Measurements from ENCODE around the gene DDX5.
"Not testable (repeated sequence)": the region's sequence is repeated elsewhere in the genome, so short reads cannot be mapped to it uniquely, and the experiment has no call there.

Gene DDX5

GRCh38 chr17:64508683-64509082 lies 2.6 kb upstream of the DDX5 start:
- DNase-seq (ENCODE audit: low read depth in 4 of 4, low spot score in 1 of 4): no peak

DNA sequence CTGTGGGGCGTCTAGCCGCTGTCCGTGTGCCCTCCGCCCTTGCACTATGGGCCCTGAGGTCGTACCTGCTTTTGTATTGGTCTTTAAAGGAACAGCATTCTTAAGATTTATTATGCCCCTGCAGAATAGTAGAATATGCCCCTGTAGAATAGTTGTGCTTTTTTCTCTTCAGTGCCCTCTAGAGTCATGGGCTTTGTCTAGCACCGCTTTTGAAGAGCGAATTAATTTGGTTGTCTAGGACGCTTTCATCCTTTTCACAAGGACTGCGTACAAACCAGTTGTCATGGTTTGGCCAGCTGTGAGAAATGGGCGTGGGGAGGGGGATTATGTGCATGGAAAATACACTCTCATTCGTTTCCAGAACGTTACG lies 1.3 kb upstream of the DDX5 start:
- DNase-seq (ENCODE audit: low read depth in 4 of 4, low spot score in 1 of 4): peak in 1 of 4 experiments; percentile 18

DNA sequence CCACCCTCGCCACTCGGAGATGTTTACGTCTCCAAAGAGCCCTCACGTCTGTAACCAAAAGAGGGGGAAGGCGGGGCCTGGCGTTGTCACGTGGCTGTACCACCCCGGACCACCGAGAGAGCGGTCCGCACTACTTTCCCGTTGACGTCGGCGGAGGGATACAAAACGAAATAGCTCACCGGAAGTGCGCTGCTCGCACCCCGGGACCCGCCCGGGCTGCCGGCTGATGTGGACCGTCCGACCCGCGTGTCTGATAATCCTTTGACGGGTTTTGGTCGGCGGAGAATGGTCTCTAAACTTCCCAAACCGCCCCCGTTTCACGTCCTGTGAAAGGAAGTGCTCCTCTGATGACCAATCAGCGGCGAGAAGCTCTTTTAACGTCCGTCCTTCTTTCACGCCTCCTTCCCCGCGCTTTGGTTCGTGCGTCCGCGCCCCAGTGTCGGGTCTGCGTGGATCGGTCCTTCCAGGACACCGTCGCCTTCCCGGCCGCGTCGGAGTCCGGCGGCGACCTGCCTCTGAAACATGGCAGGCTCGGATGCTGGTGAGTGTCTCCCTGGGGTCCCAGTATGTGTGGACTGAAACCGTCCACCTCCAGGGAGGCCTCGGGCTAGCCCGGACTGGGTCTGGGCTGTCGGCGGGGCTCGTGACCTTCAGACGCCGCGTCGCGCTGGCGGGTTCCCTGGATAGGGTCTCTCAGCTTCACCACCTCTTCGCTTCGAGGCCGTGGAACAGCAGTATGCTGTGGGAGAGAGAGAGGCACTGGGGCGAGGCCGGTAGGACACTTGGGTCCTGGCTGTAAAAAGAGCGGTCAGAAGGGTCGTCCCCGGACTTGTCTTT lies 705 bp upstream of the DDX5 start, which contains the start of gene CEP95:
TSS of gene CEP95 (plus strand) at position 402 of the 837 bp plus-strand sequence. CDS start at position 523, 121 bp downstream.
- peak; percentile 85 to 93 (median 92) for DNase-seq (ENCODE audit: low read depth in 4 of 4, low spot score in 1 of 4)

DNA sequence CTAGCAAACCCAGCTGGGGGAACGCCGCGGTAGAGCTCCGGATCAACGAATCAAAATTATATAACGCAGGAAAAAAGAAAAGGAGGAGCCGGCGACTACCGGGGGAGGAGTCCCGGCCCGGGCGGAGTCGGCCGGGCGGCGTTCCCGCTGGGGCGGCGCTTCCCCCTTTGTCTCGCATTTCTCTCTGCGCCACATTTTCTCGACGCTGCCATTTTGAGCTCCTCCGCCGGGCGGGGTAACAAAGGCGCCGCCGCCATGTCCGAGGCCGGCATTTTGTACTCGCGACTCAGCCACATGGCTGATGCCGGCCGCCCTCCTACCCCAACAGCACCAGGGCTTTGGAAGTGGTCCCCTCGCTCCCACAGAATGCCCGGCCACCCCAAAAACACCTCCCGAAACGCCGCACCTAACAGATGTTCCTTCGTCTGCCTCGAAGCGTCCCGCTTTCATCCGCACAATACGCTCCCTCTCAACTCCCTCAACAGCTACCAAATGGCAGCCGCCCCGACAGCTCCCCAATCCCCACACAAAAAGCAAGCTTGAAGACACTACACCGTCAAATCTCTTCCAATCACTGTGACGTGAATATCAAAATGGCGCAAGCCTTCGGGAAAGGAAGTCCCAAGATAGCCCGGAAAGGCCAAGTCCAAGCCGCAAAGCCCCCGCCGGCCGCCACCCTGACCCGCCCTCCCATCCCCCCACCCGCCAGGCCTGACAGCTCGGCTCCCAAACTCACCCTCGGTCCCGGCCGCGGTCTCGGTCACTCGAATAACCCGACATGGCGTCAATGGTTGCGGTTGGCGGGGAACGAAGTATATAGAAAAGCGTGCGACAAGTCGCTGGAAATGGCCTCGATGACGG lies 519 bp downstream of the DDX5 start:
- peak; percentile 56 to 78 (median 64) for DNase-seq (ENCODE audit: low read depth in 4 of 4, low spot score in 1 of 4)

DNA sequence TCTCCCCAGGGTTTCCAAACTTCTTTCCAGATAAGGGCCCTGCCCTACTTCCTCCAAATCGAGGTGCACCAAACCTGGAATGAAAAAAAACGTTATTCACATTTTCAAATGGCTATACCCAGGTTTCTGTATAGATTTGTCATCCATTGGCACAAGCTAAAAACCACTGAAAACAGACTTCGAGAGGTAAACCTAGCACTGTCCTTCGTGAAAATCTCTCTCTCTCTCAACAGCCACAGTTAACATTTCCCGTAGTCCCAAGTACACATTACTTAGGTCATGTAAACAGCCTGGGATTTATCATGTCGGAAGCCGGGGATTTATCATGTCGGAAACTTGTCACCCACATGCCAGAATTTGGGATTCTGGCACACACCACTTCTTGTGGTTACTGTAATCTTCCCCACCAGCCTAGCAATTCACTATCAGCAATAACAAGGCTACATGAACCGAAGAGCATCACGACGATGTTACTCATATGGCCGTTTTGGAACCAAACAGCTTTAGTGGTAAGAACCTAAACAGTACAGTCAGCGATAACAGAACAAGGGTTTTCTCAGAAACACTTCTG lies 1.2 kb downstream of the DDX5 start:
- no peak for DNase-seq (ENCODE audit: low read depth in 4 of 4, low spot score in 1 of 4)

GRCh38 chr17:64503821-64504768 lies 2.0 kb downstream of the DDX5 start:
- DNase-seq (ENCODE audit: low read depth in 4 of 4, low spot score in 1 of 4): no peak

GRCh38 chr17:64503341-64503740 lies 2.7 kb downstream of the DDX5 start:
- DNase-seq (ENCODE audit: low read depth in 4 of 4, low spot score in 1 of 4): no peak

GRCh38 chr17:64502809-64503208 lies 3.3 kb downstream of the DDX5 start:
- DNase-seq (ENCODE audit: low read depth in 4 of 4, low spot score in 1 of 4): no peak

GRCh38 chr17:64502021-64502420 lies 4.1 kb downstream of the DDX5 start:
- DNase-seq (ENCODE audit: low read depth in 4 of 4, low spot score in 1 of 4): no peak

DNA sequence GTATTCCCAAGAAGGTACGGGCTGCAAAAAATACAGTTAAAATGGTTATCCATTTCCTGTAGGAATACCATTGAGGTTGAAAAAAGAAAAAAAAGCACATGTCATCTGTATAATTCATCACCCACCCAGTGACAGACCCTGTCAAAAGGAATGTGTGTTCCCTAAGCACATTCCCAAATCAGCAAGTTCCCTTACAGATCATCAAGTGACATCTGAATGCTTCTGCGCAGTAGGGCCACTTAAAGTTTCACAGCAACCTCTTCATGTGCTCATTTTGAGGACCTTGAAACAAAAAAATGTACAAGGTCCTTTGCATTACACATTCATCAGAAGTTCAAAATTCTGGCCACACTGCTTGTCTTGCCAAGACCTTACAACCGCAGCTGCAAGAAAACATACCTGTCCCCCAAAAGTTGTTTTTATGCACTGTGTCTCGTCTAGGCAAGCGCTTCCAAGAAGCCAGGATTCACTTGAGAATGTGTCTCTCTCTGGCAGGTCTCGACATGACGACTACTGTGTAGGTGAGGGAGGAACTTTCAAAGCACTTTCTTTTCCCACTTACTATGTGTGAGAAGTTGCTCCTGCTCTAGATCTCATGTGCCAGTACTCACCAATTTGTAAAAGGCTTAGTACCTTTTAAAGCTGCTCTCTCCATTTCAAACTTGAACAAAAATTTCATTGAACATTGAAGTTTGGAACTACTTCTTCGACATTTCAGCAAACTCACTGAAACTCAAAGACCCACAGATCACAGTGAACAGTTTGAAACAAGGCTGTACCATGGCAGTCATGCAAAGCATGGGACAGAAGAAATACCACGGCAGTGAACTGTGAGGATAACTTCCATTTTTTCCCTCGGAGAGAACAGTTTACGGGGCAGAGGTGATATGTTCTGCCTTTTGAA lies 5.0 kb downstream of the DDX5 start:
- DNase-seq (ENCODE audit: low read depth in 4 of 4, low spot score in 1 of 4): no peak

- DNase-seq (ENCODE audit: low read depth in 4 of 4, low spot score in 1 of 4): no peak
Measured at GRCh38 chr17:64500487-64500859, 5.6 kb downstream of the DDX5 start.

- DNase-seq (ENCODE audit: low read depth in 4 of 4, low spot score in 1 of 4): no peak
Measured at GRCh38 chr17:64499805-64500486, 6.1 kb downstream of the DDX5 start.

DNA sequence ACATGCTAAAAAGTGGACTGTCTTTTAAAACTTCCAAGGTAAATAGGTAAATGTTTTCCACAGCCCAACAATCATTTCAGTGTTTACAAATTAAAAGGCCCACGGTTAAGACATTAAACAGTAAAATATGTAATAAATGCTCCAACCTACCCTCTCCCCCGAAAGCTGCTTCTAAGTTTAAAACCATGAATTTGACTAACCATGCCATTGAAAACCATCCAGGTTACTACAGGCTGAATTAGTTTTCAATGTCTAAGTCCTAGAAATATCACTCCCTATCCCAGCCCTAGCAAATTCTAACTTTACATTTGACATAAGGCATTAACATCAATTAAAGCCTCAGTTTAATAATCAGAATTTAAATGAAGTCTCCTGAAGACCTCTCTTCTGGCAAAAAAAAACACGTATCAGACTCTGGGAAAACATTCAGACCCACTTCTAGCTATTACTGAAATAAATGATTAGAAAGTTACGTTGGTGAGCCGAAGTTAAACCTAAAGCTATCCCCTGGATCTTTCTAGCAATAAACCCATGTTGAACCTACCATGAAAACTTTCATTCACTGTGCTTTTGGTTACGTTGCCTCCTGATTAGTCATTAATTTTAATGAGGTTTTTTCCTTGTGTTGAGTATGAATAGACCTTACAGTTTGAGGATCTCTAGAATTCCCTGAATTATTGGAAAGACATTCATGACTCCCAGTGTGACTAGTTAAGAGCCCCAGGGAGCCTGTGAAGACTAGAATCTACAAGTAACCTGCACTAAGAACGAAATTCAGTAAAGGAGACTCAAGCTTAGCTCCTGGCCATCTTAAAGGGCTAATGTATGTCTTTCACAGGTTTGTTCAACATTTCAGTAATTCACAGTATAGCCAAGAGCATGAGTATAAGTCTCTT lies 7.5 kb downstream of the DDX5 start:
- DNase-seq (ENCODE audit: low read depth in 4 of 4, low spot score in 1 of 4): no peak

DNA sequence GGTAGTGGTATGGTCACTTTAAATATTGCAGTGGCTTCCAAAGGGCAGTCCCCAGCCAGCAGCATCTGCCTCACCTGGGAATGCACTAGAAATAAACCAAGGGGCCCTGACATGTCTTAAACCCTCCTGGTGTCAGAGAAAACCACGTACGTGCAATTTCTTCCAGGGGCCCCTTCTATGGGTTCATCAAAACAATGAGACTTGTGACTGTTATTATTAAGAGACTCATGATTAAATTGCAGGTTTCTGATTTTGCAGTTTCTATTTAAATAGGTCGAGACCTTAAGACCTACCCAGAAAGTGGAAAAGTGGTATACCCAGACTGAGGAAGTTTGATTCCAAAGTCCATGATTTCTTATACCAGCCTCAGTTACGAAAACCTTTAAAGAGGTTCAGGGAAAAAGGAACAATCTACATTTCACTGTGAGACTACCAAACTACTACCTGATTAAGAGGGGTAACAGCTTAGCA lies 8.5 kb downstream of the DDX5 start:
- peak in 1 of 4 experiments; percentile 12 for DNase-seq (ENCODE audit: low read depth in 4 of 4, low spot score in 1 of 4)

DNA sequence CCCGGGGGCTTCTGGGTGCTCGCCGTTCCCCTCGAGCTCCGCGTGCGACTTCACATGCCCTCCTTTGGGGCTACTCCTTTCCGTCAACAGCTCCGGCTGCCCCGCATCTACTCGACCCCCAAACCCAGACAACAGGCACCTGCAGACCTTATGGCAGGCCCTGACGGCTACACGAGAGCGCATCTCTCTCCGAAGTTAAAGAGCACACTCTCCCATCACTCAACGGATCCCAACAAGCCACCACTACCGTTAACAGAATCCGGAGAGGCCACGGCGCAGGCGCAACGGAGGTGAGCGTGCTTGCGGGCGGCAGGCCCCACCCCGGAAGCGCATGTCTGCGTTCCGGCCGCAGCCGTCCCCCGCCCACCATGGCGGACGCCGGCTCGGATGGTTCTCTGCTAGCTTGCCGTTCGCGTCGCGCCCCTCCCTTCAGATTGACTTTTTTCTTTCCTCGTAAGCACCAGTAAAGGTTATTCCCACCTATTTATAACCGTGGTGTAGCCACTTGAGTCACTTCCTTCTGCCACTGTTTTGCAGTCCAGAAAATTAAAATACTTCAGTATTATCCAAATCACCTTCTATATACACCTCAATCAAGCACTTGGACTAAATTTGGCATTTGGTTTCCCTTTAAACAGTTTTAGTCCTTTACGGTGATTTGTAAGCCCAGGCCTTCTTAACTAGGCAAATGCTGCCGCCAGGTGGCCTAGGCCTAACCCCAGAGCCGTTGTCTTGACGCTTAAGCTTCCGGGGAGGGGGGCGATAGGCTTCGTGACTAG lies 9.1 kb downstream of the DDX5 start, which contains the start of gene POLG2:
TSS of gene POLG2 (minus strand) at position 269 of the 779 bp plus-strand sequence. CDS start at position 183, 86 bp downstream.
- DNase-seq (ENCODE audit: low read depth in 4 of 4, low spot score in 1 of 4): peak; percentile 84 to 94 (median 92)

DNA sequence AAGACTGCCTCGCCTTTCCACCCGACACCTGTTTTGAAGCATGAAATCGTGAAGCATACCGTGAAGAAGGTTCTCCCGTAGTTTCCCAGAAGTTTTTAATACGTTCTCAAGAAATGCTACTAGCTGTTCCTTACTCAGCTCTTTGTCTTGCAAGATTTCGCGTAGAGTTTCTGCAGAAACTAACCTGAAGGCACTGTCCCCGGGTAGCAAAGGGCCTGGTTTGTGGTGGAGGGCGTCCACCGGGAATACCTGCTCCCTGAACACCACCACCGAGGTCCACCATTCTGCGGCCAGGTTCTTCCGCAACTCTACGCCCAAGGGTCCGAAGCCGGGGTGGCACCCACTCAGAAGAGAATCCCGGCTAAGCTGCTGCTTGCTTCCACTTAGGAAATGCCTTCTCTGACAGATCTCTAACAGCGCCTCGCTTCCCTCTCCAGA lies 9.7 kb downstream of the DDX5 start:
- DNase-seq (ENCODE audit: low read depth in 4 of 4, low spot score in 1 of 4): no peak

- DNase-seq (ENCODE audit: low read depth in 4 of 4, low spot score in 1 of 4): not testable (repeated sequence)
Measured at GRCh38 chr17:64495300-64495699, 10.8 kb downstream of the DDX5 start.
